ENCODE measurements around the gene DMD.
"Not testable (repeated sequence)": the region's sequence is repeated elsewhere in the genome, so short reads cannot be mapped to it uniquely, and the experiment has no call there.

Gene DMD

DNA sequence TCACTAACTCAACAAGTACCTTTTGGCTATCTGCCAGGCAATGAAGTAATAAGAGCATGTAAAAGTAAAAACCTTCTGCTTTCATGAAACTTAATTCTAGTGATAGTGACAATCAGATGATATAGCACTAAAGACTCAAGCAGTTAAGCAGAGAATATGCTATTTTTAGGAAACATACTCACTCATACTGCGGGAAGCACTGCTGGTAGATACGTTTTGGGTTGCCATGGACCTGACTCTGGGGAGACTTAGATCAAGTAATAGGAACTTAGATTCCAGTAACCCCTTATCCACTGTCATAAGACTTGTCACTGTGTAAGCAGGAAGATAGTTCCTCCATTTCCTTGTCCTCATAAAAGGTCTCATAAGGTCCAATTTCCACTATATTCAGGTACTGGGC lies 386.3 kb downstream of the DMD start:
- DNase-seq, result no peak

GRCh38 chrX:32804034-32804433 lies 407.3 kb downstream of the DMD start:
- no peak for DNase-seq

DNA sequence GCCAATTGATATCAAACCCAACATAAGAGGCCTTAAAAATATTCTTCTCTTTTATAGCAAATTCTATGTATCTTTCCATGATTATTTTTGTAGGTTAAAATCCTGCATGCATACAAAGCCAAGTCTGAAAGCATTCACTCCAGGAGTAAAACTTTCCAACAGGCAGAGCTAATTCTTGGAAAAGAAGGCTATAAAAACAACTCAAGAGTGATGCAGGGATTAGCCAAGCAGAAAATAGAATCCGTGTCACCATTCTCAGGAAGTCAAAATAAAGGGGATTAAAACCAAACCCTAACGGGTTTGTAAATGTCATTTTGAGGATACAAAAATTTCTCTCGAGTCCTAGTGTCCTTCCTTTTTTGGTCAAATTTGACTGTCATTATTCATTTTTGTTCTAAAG lies 412.4 kb downstream of the DMD start:
- no peak for DNase-seq

DNA sequence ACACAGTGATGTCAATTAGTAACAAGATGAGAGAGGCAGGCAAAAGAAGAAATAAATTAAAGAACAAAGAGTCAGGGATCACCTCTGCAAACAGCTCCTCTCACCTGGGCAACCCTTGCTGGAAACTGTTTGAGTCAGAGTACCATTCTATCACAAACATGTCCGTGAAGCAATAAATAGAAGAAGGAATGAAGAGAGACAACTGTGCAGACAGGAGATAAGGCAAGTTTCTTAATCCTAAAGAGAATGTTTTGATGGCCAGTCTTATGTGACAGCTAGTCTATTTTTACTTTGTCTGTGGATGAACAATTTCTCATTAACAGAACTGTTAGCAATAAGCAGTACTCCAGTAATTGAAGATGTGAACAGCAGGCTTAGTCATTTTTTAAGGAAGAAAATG lies 422.4 kb downstream of the DMD start:
- no peak for DNase-seq

DNA sequence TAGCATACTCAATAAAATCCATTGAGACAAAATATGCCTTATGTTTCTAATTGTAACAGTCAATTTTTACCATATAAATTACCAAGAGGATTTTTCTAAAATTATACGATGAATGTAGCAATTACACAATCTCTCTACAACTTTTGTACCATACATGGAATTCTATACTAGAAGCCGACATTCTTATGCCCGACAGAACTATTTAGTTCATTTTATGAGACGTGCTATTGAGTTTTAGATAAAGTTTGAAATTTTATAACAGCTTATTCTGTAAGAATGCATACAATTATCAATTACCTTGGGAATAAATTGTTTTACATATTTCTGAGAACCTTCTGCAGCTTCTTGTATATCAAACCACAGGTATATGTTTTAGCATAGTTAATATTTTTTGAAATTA lies 431.2 kb downstream of the DMD start:
- no peak for DNase-seq

DNA sequence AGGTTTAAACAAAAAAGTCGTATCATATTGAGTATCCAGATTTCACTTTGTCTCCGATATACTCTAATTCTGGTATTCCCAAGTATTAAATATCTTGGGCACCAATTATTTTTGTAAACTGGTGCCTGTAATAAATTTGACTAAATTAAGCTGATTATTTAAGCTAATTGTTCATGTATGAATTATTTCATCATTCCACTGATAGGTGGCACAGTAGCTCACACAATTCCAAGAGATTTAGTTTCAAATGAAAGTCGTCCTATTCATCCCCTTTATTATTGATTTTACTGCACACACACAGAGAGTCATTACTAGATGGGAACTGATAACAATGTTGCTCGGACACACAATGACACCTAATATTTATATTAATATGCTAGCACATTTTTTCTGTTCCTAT lies 432.4 kb downstream of the DMD start:
- DNase-seq, result no peak

DNA sequence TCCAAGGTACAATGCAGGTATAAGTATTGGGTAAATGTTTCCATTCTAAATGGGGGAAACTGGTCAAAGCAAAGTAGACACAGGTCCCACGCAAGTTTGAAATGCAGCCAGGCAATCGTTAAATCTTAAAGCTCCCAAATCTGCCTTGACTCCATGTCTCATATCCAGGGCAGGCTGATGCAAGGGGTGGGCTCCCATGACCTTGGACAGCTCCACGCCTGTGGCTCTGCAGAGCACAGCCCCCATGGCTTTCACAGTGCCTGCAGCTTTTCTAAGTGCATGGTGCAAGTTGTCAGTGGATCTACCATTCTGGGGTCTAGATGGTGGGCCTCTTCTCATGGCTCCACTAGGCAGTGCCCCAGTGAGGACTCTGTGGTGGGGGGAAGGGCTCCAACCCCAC lies 436.4 kb downstream of the DMD start:
- DNase-seq, result no peak

DNA sequence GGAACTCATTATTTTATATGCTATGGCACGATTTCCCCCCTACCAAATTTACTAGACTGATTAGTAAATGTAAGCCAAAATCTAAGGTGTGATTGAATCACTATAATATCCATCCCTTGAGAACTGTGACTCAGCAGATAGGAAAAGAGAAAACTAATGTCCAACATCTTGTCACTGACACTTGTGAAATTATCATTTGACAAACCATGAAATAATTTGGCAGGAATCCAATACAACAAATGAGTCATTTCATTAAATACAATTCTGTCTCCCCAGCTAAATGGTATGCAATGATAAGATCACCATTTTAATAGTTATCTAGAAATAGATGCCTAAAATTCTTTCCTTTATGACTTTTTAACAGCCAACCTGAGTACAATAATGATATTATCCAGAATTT lies 462.3 kb downstream of the DMD start:
- DNase-seq, result no peak

DNA sequence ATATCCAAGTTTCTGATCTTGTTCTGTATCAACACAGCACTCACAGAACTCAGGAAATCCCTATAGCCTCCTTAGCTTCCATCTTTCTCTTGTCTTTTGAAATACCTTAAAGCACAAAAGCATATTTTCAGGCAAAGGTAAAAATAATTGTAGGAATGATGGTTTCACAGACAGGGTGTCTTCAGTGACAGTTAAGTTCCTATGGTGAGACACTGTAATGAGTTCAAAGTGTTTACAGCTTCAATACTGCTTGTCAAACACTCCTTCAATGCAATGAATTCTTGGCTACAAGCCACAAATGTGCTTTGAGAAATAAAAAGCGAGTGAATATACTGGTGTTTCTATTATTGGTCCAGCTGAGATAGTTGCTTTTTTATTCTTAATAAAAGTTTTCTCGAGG lies 466.0 kb downstream of the DMD start:
- no peak for DNase-seq

DNA sequence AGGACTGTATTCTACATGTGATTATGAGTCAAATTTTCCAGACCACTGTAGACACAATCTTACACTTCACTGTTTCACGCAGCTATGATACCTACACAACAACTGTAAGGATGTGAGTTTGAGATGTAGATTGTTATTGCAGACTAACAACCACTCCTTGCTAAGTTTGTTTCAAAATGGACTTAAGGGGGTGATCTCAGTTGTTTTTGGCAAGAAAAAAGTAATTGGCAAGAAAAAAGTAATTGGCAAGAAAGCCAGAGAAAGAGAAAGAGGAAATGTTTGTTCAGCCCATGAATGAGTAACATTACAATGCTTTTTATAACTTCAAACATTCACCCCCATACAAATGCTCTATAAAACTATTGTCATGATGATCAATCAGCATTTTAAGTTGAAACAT lies 466.4 kb downstream of the DMD start:
- DNase-seq, result no peak

DNA sequence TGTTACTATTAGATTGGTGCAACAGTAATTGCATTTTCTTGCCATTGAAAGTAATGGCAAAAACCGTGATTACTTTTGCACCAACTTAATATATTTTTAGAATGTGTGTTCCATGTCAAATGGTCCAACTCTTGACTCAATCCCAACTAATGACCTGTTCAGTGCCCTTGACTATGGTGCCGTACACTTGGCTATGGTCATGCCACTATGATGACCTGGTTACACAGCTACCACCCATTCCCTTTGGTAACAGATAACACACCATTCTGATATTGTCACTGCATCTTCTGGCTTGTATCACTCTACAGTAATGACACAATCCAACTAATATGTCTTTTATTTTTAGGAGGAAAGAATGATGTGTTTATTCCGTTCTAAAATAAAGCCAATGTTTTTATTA lies 469.4 kb downstream of the DMD start:
- no peak for DNase-seq

DNA sequence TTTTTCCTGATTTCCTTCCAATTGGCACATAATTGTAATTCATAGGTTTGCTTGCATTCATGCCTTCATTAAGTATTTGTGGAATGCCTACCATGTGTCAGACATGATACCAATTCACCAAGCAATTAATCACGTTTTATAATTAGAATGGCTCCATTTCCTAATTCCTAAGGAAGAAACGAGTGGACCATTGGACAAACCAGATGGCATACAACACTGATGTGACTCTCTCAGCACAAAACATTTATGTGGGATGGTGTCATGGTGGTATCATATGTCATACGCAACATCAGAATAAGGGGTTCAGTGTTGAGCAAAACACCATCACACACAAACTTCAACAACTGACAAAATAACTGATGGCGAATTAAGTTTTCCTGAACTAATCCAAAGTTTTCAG lies 502.8 kb downstream of the DMD start:
- DNase-seq, result no peak

GRCh38 chrX:32705385-32705784 lies 506.0 kb downstream of the DMD start:
- not testable (repeated sequence) for DNase-seq

- no peak for DNase-seq
Measured at GRCh38 chrX:32687379-32687778, 524.0 kb downstream of the DMD start.

- DNase-seq, result no peak
Measured at GRCh38 chrX:32678487-32678886, 532.9 kb downstream of the DMD start.

DNA sequence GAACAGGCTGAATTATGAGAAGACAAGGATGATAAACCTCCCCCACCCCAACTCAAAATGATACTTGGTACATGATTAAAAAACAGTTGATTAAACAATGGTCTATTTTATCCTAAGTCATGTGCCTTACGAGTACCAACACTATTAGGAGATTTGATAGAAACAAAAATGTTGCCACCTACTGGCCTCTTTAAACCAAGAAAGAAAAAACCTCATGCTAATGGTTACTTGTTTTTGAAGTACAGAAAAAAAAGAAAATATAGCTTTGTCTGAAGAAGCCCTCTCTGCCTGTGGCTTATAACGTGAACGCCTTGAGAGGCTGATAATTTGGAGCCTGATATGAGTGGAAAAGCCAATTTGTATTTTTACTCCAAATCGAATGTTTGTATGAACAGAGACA lies 538.2 kb downstream of the DMD start:
- DNase-seq, result no peak

DNA sequence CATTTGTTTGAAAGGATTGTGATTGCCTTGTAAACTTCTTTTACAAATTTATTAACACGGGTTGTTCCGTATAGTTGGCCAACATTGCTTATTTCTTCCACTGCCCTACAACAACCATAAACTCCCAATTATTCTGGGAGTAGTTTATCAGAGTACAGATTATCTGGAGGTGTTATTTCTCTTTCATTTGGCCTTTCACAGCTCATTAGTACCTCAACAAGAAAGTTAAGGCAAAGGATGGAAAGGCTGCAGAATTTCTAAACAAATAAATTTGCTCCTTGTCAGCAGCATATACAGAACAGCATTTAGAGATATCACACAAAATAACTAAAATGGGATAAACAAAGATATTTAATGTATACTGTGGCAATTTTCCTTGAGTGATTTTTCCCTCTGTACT lies 548.8 kb downstream of the DMD start:
- DNase-seq, result no peak

- no peak for DNase-seq
Measured at GRCh38 chrX:32644476-32645245, 566.7 kb downstream of the DMD start.

DNA sequence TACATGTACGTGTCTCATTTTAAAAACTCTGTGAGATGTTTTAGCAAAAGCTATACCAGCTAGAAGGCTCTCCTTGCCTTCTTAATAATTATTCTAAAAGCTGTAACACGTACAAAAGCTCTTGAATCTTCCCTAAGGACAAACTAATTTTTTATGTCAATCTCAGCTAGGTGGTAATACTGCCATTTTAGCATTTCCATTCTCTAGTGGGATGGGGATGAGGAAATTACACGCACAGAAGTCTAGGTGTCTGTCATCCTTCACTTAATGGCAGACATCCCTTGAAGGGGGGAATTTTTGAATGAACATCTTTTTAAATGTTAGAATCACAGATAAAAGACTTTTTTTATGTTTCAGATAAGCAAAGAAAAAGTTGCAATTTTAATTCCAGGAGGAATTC lies 569.1 kb downstream of the DMD start:
- no peak for DNase-seq

- no peak for DNase-seq
Measured at GRCh38 chrX:32618154-32618553, 593.2 kb downstream of the DMD start.

GRCh38 chrX:32614707-32615106 lies 596.6 kb downstream of the DMD start:
- DNase-seq, result no peak

- DNase-seq, result no peak
Measured at GRCh38 chrX:32599156-32599555, 612.2 kb downstream of the DMD start.

DNA sequence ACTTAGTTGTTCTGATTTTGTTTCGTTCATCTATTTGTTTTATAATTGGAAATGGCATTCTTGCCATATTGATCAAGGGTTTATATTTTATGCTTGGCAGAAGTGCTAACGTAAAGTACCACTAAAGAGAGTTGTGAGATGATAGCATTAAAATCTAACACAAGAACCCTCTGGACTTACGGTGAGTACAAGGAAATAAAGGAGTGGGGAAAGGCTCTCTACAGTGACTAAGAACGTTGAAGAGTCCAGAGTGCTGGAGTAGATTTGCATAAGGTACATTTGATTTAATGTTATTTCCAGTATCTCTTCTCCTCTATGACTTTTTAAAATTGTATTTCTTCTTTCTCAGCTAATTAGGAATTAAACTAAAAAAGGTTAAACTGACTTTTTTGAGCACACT lies 612.6 kb downstream of the DMD start:
- no peak for DNase-seq

GRCh38 chrX:32597777-32598176 lies 613.6 kb downstream of the DMD start:
- no peak for DNase-seq

DNA sequence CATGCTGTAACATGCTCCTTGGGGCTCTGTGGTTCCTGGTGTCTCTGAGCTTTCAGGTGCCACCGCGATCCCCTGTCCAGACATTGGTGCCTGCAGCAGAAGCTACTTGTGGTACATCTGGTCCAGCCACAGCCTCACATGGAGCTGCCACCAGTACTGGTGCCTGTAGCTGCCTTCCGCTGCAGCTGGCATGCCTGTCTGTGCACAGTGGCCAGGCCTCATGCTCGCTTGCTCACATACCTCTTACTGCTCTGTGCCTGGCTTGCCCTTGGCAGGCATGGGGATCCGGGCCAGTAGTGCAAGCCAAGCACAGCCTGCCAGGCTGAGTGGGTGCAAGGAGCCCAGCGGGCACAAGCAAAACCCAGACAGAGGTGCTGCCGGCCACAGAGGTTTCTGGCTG lies 618.6 kb downstream of the DMD start:
- DNase-seq, result no peak

DNA sequence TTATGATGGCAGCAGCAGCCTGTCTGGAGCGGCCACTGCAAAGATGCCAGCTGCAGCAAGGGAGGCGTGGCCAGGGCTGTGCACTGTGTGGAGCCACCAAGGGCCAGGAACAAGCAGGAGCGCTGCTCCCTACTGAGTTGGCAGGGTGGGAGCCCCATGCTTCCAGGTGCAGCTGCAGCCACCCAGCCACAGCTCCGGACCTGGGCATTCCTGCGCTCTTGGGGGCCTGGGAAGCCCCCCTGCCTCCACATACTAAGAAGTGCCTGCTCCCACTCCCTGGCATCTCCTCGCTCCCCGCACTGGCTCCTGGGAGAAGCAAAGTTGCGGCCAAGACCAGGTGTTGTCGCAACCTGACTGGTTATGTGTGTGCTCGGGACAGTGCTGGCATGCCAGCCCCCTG lies 619.8 kb downstream of the DMD start:
- no peak for DNase-seq
